GM19452 (cell line): ENCODE measurements around the gene CENPO.
"Not testable (repeated sequence)": the region's sequence is repeated elsewhere in the genome, so short reads cannot be mapped to it uniquely, and the experiment has no call there.

ENCODE experiments used
- ATAC-seq: cut with Tn5 transposase; IDR thresholded peaks from one replicate; pipeline ENCODE4 v1.9.1; 2021; ENCODE audit not compliant: unreplicated experiment

The CENPO gene

GRCh38 chr2:24787532-24787931, 5.7 kb upstream of the CENPO start:
- ATAC-seq, result no peak

- no peak for ATAC-seq
Observed at GRCh38 chr2:24788816-24789215, 4.4 kb upstream of the CENPO start.

- ATAC-seq, result no peak
Observed at GRCh38 chr2:24791452-24791851, 1.8 kb upstream of the CENPO start.

- no peak for ATAC-seq
Observed at GRCh38 chr2:24792542-24792873, 717 bp upstream of the CENPO start.

- no peak for ATAC-seq
Observed at GRCh38 chr2:24793761-24794435, 673 bp downstream of the CENPO start.

GRCh38 chr2:24797644-24798043, 4.4 kb downstream of the CENPO start:
- ATAC-seq, result no peak

GRCh38 chr2:24800487-24800886, 7.3 kb downstream of the CENPO start:
- ATAC-seq, result not testable (repeated sequence)

- not testable (repeated sequence) for ATAC-seq
Observed at GRCh38 chr2:24805811-24806660, 12.8 kb downstream of the CENPO start.

GRCh38 chr2:24806661-24807036, 13.4 kb downstream of the CENPO start:
- ATAC-seq, result no peak

GRCh38 chr2:24809316-24810007, 16.2 kb downstream of the CENPO start:
- no peak for ATAC-seq

- no peak for ATAC-seq
Observed at GRCh38 chr2:24813691-24814137, 20.5 kb downstream of the CENPO start.

- ATAC-seq, result no peak
Observed at GRCh38 chr2:24814516-24814915, 21.3 kb downstream of the CENPO start.

GRCh38 chr2:24815171-24815570, 21.9 kb downstream of the CENPO start:
- ATAC-seq, result no peak

GRCh38 chr2:24816404-24816803, 23.2 kb downstream of the CENPO start:
- ATAC-seq, result no peak

GRCh38 chr2:24816884-24817283, 23.7 kb downstream of the CENPO start:
- ATAC-seq, result no peak

GRCh38 chr2:24818721-24819167, 25.5 kb downstream of the CENPO start:
- ATAC-seq, result no peak

- ATAC-seq, result no peak
Observed at GRCh38 chr2:24819442-24820174, 26.4 kb downstream of the CENPO start.

- ATAC-seq, result no peak
Observed at GRCh38 chr2:24820175-24820513, 26.9 kb downstream of the CENPO start.

- no peak for ATAC-seq
Observed at GRCh38 chr2:24820598-24821432, 27.6 kb downstream of the CENPO start.

- no peak for ATAC-seq
Observed at GRCh38 chr2:24821433-24821891, 28.2 kb downstream of the CENPO start.
